SK-N-SH (cell line): ENCODE data around the gene HRH1. TPM values are rescaled to one million over a fixed set of nuclear protein-coding genes. Genes with fewer than 3 reads are reported as not detected.
A peak's percentile ranks its signal among the peaks of the same experiment; 100 is the strongest.

Experiments
- CTCF ChIA-PET: fragments of 300-600, 350-600 bp; formaldehyde crosslinking; extraction: SDS; loops from one replicate; lab custom pipeline; 2021; lab: Yijun Ruan, JAX
- POLR2A ChIA-PET: fragments of 350-600 bp; sonication (Branson Sonifier 250); formaldehyde crosslinking; extraction: SDS; loops from one replicate; lab custom pipeline; 2020; ENCODE audit warnings: antibody characterized with exemption, inconsistent platforms; lab: Yijun Ruan, JAX
- DNase-seq: peaks from one replicate; pipeline ENCODE4 v3.0.0; 2012
- H2AFZ ChIP-seq: fragments of 200-600 bp; sonication (generic); 2 replicates; pipeline ENCODE4 v1.8.1; 2016; ENCODE audit warnings: antibody characterized with exemption, mild to moderate bottlenecking, low read depth
- H3F3A ChIP-seq: fragments of 200-600 bp; sonication (generic); replicated peaks from 2 replicates; pipeline ENCODE3; 2016; ENCODE audit warnings: antibody characterized with exemption, mild to moderate bottlenecking; ENCODE audit not compliant: insufficient read depth
- H3K27ac ChIP-seq, 2 experiments: fragments of 200-500 bp in 1 of 2; fragments of 200-600 bp in 1 of 2; sonication (Bioruptor generic) in 1 of 2; sonication (generic), shearing (Covaris generic) in 1 of 2; 2 replicates each; pipeline versions ENCODE4 v1.5.1 to v1.6.1; 2014 to 2016; ENCODE audit warnings: low read depth in 2 of 2, inconsistent platforms in 1 of 2, low read length in 1 of 2, mild to moderate bottlenecking in 1 of 2, mixed read lengths in 1 of 2
- H3K27me3 ChIP-seq: fragments of 200-600 bp; sonication (generic), shearing (Covaris generic); 2 replicates; pipeline ENCODE4 v1.6.1; 2016; ENCODE audit warnings: mixed run types; ENCODE audit not compliant: insufficient read depth
- H3K36me3 ChIP-seq, 2 experiments: fragments of 200-500 bp in 1 of 2; fragments of 200-600 bp in 1 of 2; sonication (Bioruptor generic) in 1 of 2; sonication (generic) in 1 of 2; replicated peaks in 1 of 2; 2 replicates each; pipeline versions ENCODE3 to v1.5.1; 2014 to 2016; ENCODE audit warnings: low read length in 1 of 2, mild to moderate bottlenecking in 1 of 2; ENCODE audit not compliant: insufficient read depth in 2 of 2, control insufficient read depth in 1 of 2
- H3K4me1 ChIP-seq, 2 experiments: fragments of 200-500 bp in 1 of 2; fragments of 200-600 bp in 1 of 2; sonication (Bioruptor generic) in 1 of 2; sonication (generic), shearing (Covaris generic) in 1 of 2; 2 replicates each; pipeline versions ENCODE4 v1.5.1 to v1.6.1; 2014 to 2016; ENCODE audit warnings: low read depth in 1 of 2, low read length in 1 of 2, mixed run types in 1 of 2; ENCODE audit not compliant: insufficient read depth in 2 of 2, control insufficient read depth in 1 of 2
- H3K4me2 ChIP-seq: fragments of 200-600 bp; sonication (generic), shearing (Covaris generic); 2 replicates; pipeline ENCODE4 v1.6.1; 2017; ENCODE audit warnings: mixed run types
- H3K4me3 ChIP-seq, 2 experiments: fragments of 200-500 bp in 1 of 2; fragments of 200-600 bp in 1 of 2; sonication (Bioruptor generic) in 1 of 2; sonication (generic), shearing (Covaris generic) in 1 of 2; 2 replicates each; pipeline versions ENCODE4 v1.5.1 to v1.8.1; 2014 to 2016; ENCODE audit warnings: low read depth in 2 of 2, inconsistent platforms in 1 of 2, low read length in 1 of 2, mild to moderate bottlenecking in 1 of 2, mixed read lengths in 1 of 2, moderate library complexity in 1 of 2
- H3K79me2 ChIP-seq: fragments of 200-600 bp; sonication (generic); 2 replicates; pipeline ENCODE4 v1.8.1; 2017; ENCODE audit warnings: mild to moderate bottlenecking; ENCODE audit not compliant: insufficient read depth
- H3K9ac ChIP-seq: fragments of 200-600 bp; sonication (generic); 2 replicates; pipeline ENCODE4 v1.6.1; 2017; ENCODE audit warnings: mixed run types
- H3K9me2 ChIP-seq: fragments of 200-600 bp; sonication (generic); 2 replicates; pipeline ENCODE4 v1.6.1; 2017; ENCODE audit warnings: mixed run types
- H3K9me3 ChIP-seq: fragments of 200-600 bp; sonication (generic); 2 replicates; pipeline ENCODE4 v1.6.1; 2017; ENCODE audit warnings: mixed run types, mild to moderate bottlenecking, moderate library complexity
- H4K20me1 ChIP-seq: fragments of 200-600 bp; sonication (generic); 2 replicates; pipeline ENCODE4 v1.6.1; 2017; ENCODE audit warnings: mild to moderate bottlenecking, mixed run types; ENCODE audit not compliant: insufficient read depth
- EP300 ChIP-seq, 2 experiments: IDR thresholded peaks; 2 replicates each; pipeline versions ENCODE4 v1.4.0 to v1.6.1; 2012; ENCODE audit warnings: borderline replicate concordance in 1 of 2, low read depth in 1 of 2, low read length in 1 of 2
- EZH2phosphoT487 ChIP-seq: fragments of 200-600 bp; sonication (generic); IDR thresholded peaks from 2 replicates; pipeline ENCODE4 v1.6.1; 2017; ENCODE audit warnings: low read depth, mixed run types, mild to moderate bottlenecking, antibody characterized with exemption, moderate library complexity, borderline replicate concordance
- FOSL2 ChIP-seq: IDR thresholded peaks from 2 replicates; pipeline ENCODE4 v1.4.0; 2012; ENCODE audit warnings: low read depth, mild to moderate bottlenecking, moderate library complexity, borderline replicate concordance
- FOXM1 ChIP-seq: IDR thresholded peaks from 2 replicates; pipeline ENCODE4 v1.4.0; 2012; ENCODE audit warnings: low read depth, mild to moderate bottlenecking
- GABPA ChIP-seq: IDR thresholded peaks from 2 replicates; pipeline ENCODE4 v1.4.0; 2012; ENCODE audit warnings: low read depth, mild to moderate bottlenecking
- JUND ChIP-seq: IDR thresholded peaks from 2 replicates; pipeline ENCODE4 v1.4.0; 2012
- MEF2A ChIP-seq: IDR thresholded peaks from 2 replicates; pipeline ENCODE4 v1.4.0; 2012; ENCODE audit warnings: low read depth, borderline replicate concordance
- NFIC ChIP-seq: IDR thresholded peaks from 2 replicates; pipeline ENCODE4 v1.4.0; 2012; ENCODE audit warnings: borderline replicate concordance
- NRF1 ChIP-seq: IDR thresholded peaks from 2 replicates; pipeline ENCODE4 v1.6.1; 2012; ENCODE audit warnings: low read depth, mild to moderate bottlenecking, low read length
- RFX5 ChIP-seq: IDR thresholded peaks from 2 replicates; pipeline ENCODE4 v1.6.1; 2012; ENCODE audit warnings: mild to moderate bottlenecking, improper control_type of control experiment, low read length
- RXRA ChIP-seq: IDR thresholded peaks from 2 replicates; pipeline ENCODE4 v1.4.0; 2012; ENCODE audit warnings: low read depth, mild to moderate bottlenecking, borderline replicate concordance
- SMC3 ChIP-seq: IDR thresholded peaks from 2 replicates; pipeline ENCODE4 v1.6.1; 2012; ENCODE audit warnings: low read depth, low read length, improper control_type of control experiment
- TAF1 ChIP-seq: IDR thresholded peaks from 2 replicates; pipeline ENCODE4 v1.6.1; 2012; ENCODE audit warnings: low read depth, mild to moderate bottlenecking, low read length, moderate library complexity, borderline replicate concordance
- TEAD4 ChIP-seq: IDR thresholded peaks from 2 replicates; pipeline ENCODE4 v1.4.0; 2012; ENCODE audit warnings: mild to moderate bottlenecking, borderline replicate concordance; ENCODE audit not compliant: insufficient read depth
- YY1 ChIP-seq: IDR thresholded peaks from 2 replicates; pipeline ENCODE4 v1.4.0; 2012; ENCODE audit warnings: low read depth, mild to moderate bottlenecking
- WGBS: methylation state at CpG from one replicate; pipeline ENCODE4 v1.1.6; 2017; ENCODE audit warnings: low lambda C conversion rate; 5-methylcytosine and 5-hydroxymethylcytosine counted together
- polyA plus RNA-seq, 3 experiments: library from polyadenylated mRNA; depleted of rRNA; stranded (reverse); fragments of >200 nt; gene quantifications; 2 replicates each; pipeline ENCODE4 v1.2.3, GENCODE V29; 2012
- TF ChIP-seq, protein P1 (sequence below): IDR thresholded peaks from 2 replicates; pipeline ENCODE4 v1.4.0; 2012; ENCODE audit warnings: low read depth, borderline replicate concordance
- TF ChIP-seq, protein P2 (sequence below): IDR thresholded peaks from 2 replicates; pipeline ENCODE4 v1.4.0; 2012; ENCODE audit warnings: low read depth
- TF ChIP-seq, protein P3 (sequence below): fragments of 200-600 bp; sonication (generic); IDR thresholded peaks from 2 replicates; pipeline ENCODE4 v1.6.1; 2017; ENCODE audit warnings: antibody characterized with exemption, mild to moderate bottlenecking, moderate library complexity
- TF ChIP-seq, protein P4 (sequence below): IDR thresholded peaks from 2 replicates; pipeline ENCODE4; 2012

Gene HRH1
- polyA plus RNA-seq, 1 of the 3 experiments (the other 2 are of a cell fraction), result 6.2 TPM

DNA sequence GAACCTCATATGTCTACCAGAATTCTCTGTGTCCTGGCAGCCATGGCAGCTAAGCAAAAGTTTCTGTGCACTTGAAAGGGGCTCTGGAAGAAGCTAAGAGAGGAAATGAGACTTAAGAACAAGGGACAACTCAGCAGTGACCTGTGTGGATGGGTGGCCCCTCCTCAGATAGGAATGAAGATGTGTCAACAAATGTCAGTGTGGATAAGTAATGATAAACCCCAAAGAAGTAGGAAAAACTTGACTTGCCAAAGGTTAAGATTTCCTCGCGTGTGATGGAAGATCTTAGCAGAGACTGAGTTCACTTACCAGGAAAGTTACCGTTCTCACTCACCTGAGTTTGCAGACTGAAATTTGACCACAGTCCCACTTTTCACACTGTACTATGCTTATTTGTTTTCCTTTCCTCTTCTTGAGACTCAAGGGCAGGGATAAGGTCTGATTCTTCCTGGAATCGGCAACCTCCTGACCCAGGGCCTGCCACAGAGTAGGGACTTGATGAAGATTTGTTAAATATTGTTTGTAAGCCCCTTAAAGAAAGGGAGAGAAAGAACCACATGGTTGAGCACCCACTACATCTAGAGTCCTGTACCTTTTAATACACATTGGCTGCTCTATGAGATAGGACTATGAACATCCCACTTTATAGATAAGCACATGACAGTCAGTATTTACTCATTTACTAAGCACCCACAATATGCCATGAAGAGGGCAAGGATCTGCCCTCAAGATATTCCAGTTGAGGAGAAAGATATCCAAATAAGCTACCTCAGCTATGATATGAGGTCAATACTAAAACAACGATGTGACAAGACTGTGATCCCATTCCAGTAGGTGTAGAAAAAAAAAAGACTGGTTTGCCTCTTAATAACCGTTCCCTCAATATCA is 7.3 kb upstream of the HRH1 start:
- ChIA-PET POLR2A (no interaction called here), CTCF (interaction anchor here (1.0 kb wide), 2 partner anchors 11 to 188 kb away, joined by 3 read pairs; no protein-coding TSS in a partner anchor)
- H3K27ac ChIP-seq, result peak overlapping the region in 1 of 2 experiments; percentile 93; a peak in 2 of 4 replicates
- H3F3A ChIP-seq, result peaks cover 18% of the 10 kb centered on the region
- 66% methylated on average over 6 of the region's 6 CpGs for WGBS
- H3K79me2 ChIP-seq, result no peaks in the 10 kb centered on the region
- peak overlapping the region; percentile 68 for H3K4me2 ChIP-seq
- TF ChIP-seq YY1, result no peak
- TF ChIP-seq, protein P1, sequence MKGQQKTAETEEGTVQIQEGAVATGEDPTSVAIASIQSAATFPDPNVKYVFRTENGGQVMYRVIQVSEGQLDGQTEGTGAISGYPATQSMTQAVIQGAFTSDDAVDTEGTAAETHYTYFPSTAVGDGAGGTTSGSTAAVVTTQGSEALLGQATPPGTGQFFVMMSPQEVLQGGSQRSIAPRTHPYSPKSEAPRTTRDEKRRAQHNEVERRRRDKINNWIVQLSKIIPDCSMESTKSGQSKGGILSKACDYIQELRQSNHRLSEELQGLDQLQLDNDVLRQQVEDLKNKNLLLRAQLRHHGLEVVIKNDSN, result no peak
- TF ChIP-seq SMC3, result no peak
- TF ChIP-seq FOSL2, result no peak
- TF ChIP-seq RFX5, result no peak
- no peak for TF ChIP-seq GABPA
- TF ChIP-seq, protein P2, sequence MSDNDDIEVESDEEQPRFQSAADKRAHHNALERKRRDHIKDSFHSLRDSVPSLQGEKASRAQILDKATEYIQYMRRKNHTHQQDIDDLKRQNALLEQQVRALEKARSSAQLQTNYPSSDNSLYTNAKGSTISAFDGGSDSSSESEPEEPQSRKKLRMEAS, result no peak
- TF ChIP-seq FOXM1, result no peak
- no peak for TF ChIP-seq JUND
- H2AFZ ChIP-seq, result no peak overlapping the region
- H4K20me1 ChIP-seq, result no peaks in the 10 kb centered on the region
- no peak overlapping the region for H3K4me3 ChIP-seq
- H3K9me3 ChIP-seq, result no peaks in the 10 kb centered on the region
- no peaks in the 10 kb centered on the region for H3K27me3 ChIP-seq
- H3K9ac ChIP-seq, result peak overlapping the region; percentile 73
- no peak for DNase-seq
- no peaks in the 10 kb centered on the region for H3K9me2 ChIP-seq
- H3K36me3 ChIP-seq, result no peaks in the 10 kb centered on the region
- H3K4me1 ChIP-seq, result peaks cover 0 to 10% of the 10 kb centered on the region in 2 experiments; a peak in 2 of 4 replicates

DNA sequence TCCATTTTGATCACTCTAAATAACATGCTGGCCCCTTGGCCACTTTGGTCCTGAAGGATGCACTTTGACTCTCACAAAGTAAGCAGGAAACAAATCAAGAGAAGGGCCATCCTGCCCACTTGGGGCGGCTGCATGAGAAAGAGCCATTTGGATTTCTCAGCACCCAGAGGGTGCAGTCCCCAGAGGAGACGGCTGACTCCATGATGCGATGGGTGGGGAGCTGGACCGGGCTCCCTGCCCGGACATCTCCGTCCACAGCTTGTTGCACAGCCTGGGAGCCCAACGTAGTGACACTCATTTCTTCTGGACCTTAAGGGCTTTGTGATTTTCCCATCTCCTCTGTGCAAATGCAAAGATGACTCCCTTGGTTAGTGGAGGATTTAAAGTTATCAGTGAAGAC is 4.0 kb upstream of the HRH1 start:
- no peak overlapping the region for H3K4me3 ChIP-seq
- no peak for DNase-seq
- no peak overlapping the region for H3K9ac ChIP-seq
- H3K4me1 ChIP-seq, result peaks cover 7 to 10% of the 10 kb centered on the region in 2 experiments; a peak in 3 of 4 replicates
- 96% methylated on average over 6 of the region's 7 CpGs for WGBS
- peaks cover 19% of the 10 kb centered on the region for H3F3A ChIP-seq
- ChIA-PET CTCF (interaction anchor here (0.9 to 2.6 kb wide), 5 partner anchors 54 to 205 kb away, joined by 3 to 9 read pairs (median 4); no protein-coding TSS in a partner anchor), POLR2A (no interaction called here)
- no peaks in the 10 kb centered on the region for H3K27me3 ChIP-seq
- no peaks in the 10 kb centered on the region for H4K20me1 ChIP-seq
- peaks cover 16% of the 10 kb centered on the region; the same call in 1 of the 2 replicates for H3K79me2 ChIP-seq
- no peak overlapping the region for H2AFZ ChIP-seq
- no peaks in the 10 kb centered on the region for H3K36me3 ChIP-seq
- H3K4me2 ChIP-seq, result no peak overlapping the region
- no peaks in the 10 kb centered on the region for H3K9me3 ChIP-seq
- no peak overlapping the region for H3K27ac ChIP-seq
- no peaks in the 10 kb centered on the region for H3K9me2 ChIP-seq
- no peak for TF ChIP-seq NFIC
- TF ChIP-seq, protein P3, sequence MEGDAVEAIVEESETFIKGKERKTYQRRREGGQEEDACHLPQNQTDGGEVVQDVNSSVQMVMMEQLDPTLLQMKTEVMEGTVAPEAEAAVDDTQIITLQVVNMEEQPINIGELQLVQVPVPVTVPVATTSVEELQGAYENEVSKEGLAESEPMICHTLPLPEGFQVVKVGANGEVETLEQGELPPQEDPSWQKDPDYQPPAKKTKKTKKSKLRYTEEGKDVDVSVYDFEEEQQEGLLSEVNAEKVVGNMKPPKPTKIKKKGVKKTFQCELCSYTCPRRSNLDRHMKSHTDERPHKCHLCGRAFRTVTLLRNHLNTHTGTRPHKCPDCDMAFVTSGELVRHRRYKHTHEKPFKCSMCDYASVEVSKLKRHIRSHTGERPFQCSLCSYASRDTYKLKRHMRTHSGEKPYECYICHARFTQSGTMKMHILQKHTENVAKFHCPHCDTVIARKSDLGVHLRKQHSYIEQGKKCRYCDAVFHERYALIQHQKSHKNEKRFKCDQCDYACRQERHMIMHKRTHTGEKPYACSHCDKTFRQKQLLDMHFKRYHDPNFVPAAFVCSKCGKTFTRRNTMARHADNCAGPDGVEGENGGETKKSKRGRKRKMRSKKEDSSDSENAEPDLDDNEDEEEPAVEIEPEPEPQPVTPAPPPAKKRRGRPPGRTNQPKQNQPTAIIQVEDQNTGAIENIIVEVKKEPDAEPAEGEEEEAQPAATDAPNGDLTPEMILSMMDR, result no peak
- TF ChIP-seq RXRA, result no peak
- TF ChIP-seq, protein P4, sequence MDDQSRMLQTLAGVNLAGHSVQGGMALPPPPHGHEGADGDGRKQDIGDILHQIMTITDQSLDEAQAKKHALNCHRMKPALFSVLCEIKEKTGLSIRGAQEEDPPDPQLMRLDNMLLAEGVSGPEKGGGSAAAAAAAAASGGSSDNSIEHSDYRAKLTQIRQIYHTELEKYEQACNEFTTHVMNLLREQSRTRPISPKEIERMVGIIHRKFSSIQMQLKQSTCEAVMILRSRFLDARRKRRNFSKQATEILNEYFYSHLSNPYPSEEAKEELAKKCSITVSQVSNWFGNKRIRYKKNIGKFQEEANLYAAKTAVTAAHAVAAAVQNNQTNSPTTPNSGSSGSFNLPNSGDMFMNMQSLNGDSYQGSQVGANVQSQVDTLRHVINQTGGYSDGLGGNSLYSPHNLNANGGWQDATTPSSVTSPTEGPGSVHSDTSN, result no peak
- TF ChIP-seq YY1, result no peak
- no peak for TF ChIP-seq EP300 (IDR thresholded peaks at IDR 0.05; ENCODE audit: borderline replicate concordance in 1 of 2, low read depth in 1 of 2, low read length in 1 of 2)
- TF ChIP-seq, protein P1, result no peak
- TF ChIP-seq FOSL2, result no peak
- TF ChIP-seq MEF2A, result no peak
- no peak for TF ChIP-seq EZH2phosphoT487
- TF ChIP-seq TAF1, result no peak
- no peak for TF ChIP-seq JUND
- no peak for TF ChIP-seq TEAD4
- TF ChIP-seq NRF1, result no peak
